HEK293T (cell line): ENCODE data around the gene MOV10.

Experiments used
- ARNT ChIP-seq: fragments of 450-650 bp; IDR thresholded peaks from 2 replicates; pipeline ENCODE4 v1.6.1; 2017; ENCODE audit warnings: mild to moderate bottlenecking
- BHLHE40 ChIP-seq: fragments of 450-650 bp; IDR thresholded peaks from 2 replicates; pipeline ENCODE4 v1.6.1; 2016; ENCODE audit warnings: mild to moderate bottlenecking, moderate library complexity, borderline replicate concordance
- ELF4 ChIP-seq: fragments of 450-650 bp; IDR thresholded peaks from 2 replicates; pipeline ENCODE4 v1.6.1; 2017; ENCODE audit warnings: antibody characterized with exemption
- FOXA1 ChIP-seq: fragments of 450-650 bp; IDR thresholded peaks from 2 replicates; pipeline ENCODE4 v1.6.1; 2016; ENCODE audit warnings: mild to moderate bottlenecking
- FOXK2 ChIP-seq: fragments of 450-650 bp; IDR thresholded peaks from 2 replicates; pipeline ENCODE4 v1.6.1; 2016; ENCODE audit warnings: mild to moderate bottlenecking
- FOXM1 ChIP-seq: fragments of 450-650 bp; IDR thresholded peaks from 2 replicates; pipeline ENCODE4 v1.6.1; 2017; ENCODE audit warnings: mild to moderate bottlenecking, borderline replicate concordance
- L3MBTL2 ChIP-seq: fragments of 450-650 bp; conservative IDR thresholded peaks from 2 replicates; pipeline ENCODE4 v1.6.1; 2016; ENCODE audit warnings: mild to moderate bottlenecking
- LEF1 ChIP-seq: fragments of 450-650 bp; IDR thresholded peaks from 2 replicates; pipeline ENCODE4 v1.6.1; 2017; ENCODE audit warnings: mild to moderate bottlenecking, borderline replicate concordance
- NFRKB ChIP-seq: fragments of 450-650 bp; IDR thresholded peaks from 2 replicates; pipeline ENCODE4 v1.6.1; 2016; ENCODE audit warnings: mild to moderate bottlenecking, moderate library complexity
- SP1 ChIP-seq: fragments of 450-650 bp; IDR thresholded peaks from 2 replicates; pipeline ENCODE4 v1.6.1; 2017
- SUZ12 ChIP-seq: fragments of 450-650 bp; IDR thresholded peaks from 2 replicates; pipeline ENCODE4 v1.6.1; 2016; ENCODE audit warnings: mild to moderate bottlenecking
- TARDBP ChIP-seq: fragments of 450-650 bp; IDR thresholded peaks from 2 replicates; pipeline ENCODE4 v1.6.1; 2016
- ZNF384 ChIP-seq: fragments of 450-650 bp; IDR thresholded peaks from 2 replicates; pipeline ENCODE4 v1.6.1; 2016
- TF ChIP-seq, protein P1 (sequence below): fragments of 450-650 bp; IDR thresholded peaks from 2 replicates; pipeline ENCODE4 v1.6.1; 2016

- TF ChIP-seq FOXK2 = no peak
- TF ChIP-seq LEF1 = no peak
- TF ChIP-seq, protein P1, sequence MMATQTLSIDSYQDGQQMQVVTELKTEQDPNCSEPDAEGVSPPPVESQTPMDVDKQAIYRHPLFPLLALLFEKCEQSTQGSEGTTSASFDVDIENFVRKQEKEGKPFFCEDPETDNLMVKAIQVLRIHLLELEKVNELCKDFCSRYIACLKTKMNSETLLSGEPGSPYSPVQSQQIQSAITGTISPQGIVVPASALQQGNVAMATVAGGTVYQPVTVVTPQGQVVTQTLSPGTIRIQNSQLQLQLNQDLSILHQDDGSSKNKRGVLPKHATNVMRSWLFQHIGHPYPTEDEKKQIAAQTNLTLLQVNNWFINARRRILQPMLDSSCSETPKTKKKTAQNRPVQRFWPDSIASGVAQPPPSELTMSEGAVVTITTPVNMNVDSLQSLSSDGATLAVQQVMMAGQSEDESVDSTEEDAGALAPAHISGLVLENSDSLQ = no peak
- no peak for TF ChIP-seq NFRKB
- no peak for TF ChIP-seq SP1
- no peak for TF ChIP-seq ELF4
- no peak for TF ChIP-seq FOXM1
- no peak for TF ChIP-seq FOXA1
- TF ChIP-seq SUZ12 = no peak
- no peak for TF ChIP-seq ARNT
- TF ChIP-seq ZNF384 = no peak
- TF ChIP-seq TARDBP = no peak
- no peak for TF ChIP-seq BHLHE40
- TF ChIP-seq L3MBTL2 = no peak
Measured at GRCh38 chr1:112719706-112720105, 45.2 kb downstream of the MOV10 start.
